Endothelial cell of umbilical vein (primary cell): ENCODE data around the gene KRT86. TPM values are rescaled to one million over a fixed set of nuclear protein-coding genes. Genes with fewer than 3 reads are reported as not detected.

Source experiments
- BruUV-seq: library from RNA; stranded (reverse); fragments of 400-500 nt; replicated peaks from 2 replicates; lab custom pipeline; 2021; lab: Mats Ljungman, UMichigan
- CTCF ChIA-PET: fragments of 300-600, 350-600 bp; sonication (Branson Sonifier 250); formaldehyde crosslinking; loops from one replicate; lab custom pipeline; 2021; ENCODE audit warnings: antibody characterized with exemption, inconsistent platforms; lab: Charles Lee
- POLR2A ChIA-PET: fragments of 300-600, 350-600 bp; sonication (Branson Sonifier 250); formaldehyde crosslinking; loops from one replicate; lab custom pipeline; 2021; ENCODE audit warnings: antibody characterized with exemption, inconsistent platforms; lab: Charles Lee
- DNase-seq: peaks from one replicate; pipeline ENCODE4 v3.0.0-alpha.2; 2011; ENCODE audit warnings: low read depth, low spot score
- FAIRE-seq: peaks from 2 replicates; lab custom pipeline; 2011; peaks lifted over from hg19 to GRCh38; lab: Jason Lieb, UNC
- H2AFZ ChIP-seq: 2 replicates; pipeline ENCODE4 v1.6.0; 2012; ENCODE audit warnings: low read depth, low read length, control low read depth, inconsistent platforms
- H3K27ac ChIP-seq: 2 replicates; pipeline ENCODE4 v1.5.1; 2011; ENCODE audit warnings: low read depth, mild to moderate bottlenecking, control low read depth, low read length, moderate library complexity; ENCODE audit not compliant: insufficient read depth
- H3K27me3 ChIP-seq, 2 experiments: 2 replicates each; pipeline versions ENCODE4 v1.6.0 to v1.6.1; 2011; ENCODE audit warnings: low read length in 2 of 2, mixed read lengths in 1 of 2; ENCODE audit not compliant: control insufficient read depth in 2 of 2, insufficient read depth in 2 of 2
- H3K36me3 ChIP-seq, 2 experiments: 2 replicates in 1 of 2; 3 replicates in 1 of 2; pipeline ENCODE4 v1.5.1; 2011; ENCODE audit warnings: low read length in 2 of 2, mild to moderate bottlenecking in 1 of 2, moderate library complexity in 1 of 2; ENCODE audit not compliant: control insufficient read depth in 2 of 2, insufficient read depth in 2 of 2; ENCODE audit errors: extremely low read depth in 1 of 2
- H3K4me1 ChIP-seq: 3 replicates; pipeline ENCODE4 v1.5.1; 2011; ENCODE audit warnings: mild to moderate bottlenecking, low read length; ENCODE audit not compliant: control insufficient read depth, insufficient read depth; ENCODE audit errors: extremely low read depth
- H3K4me2 ChIP-seq: 2 replicates; pipeline ENCODE4 v1.6.1; 2011; ENCODE audit warnings: low read length, control low read depth, mixed read lengths; ENCODE audit not compliant: insufficient read depth
- H3K4me3 ChIP-seq, 3 experiments: fragments of 200-600 bp in 1 of 3; sonication (generic), shearing (Covaris generic) in 1 of 3; replicated peaks in 1 of 3; 2 replicates each; pipeline ENCODE4 v1.5.1; 2011 to 2016; ENCODE audit warnings: control low read depth in 3 of 3, low read length in 3 of 3, mild to moderate bottlenecking in 2 of 3, inconsistent platforms in 1 of 3, low read depth in 1 of 3, moderate library complexity in 1 of 3; ENCODE audit not compliant: insufficient read depth in 1 of 3
- H3K79me2 ChIP-seq: 2 replicates; pipeline ENCODE4 v1.6.0; 2012; ENCODE audit warnings: low read length, inconsistent platforms; ENCODE audit not compliant: control insufficient read depth, insufficient read depth
- H3K9ac ChIP-seq: replicated peaks from 2 replicates; pipeline ENCODE3; 2011; ENCODE audit warnings: low read length, control low read depth; ENCODE audit not compliant: insufficient read depth; ENCODE audit errors: extremely low read depth
- H3K9me1 ChIP-seq: replicated peaks from 3 replicates; pipeline ENCODE4 v1.6.0; 2011; ENCODE audit warnings: mild to moderate bottlenecking, low read length; ENCODE audit not compliant: control insufficient read depth, insufficient read depth; ENCODE audit errors: extremely low read depth
- H3K9me3 ChIP-seq: replicated peaks from 2 replicates; pipeline ENCODE4 v1.5.1; 2012; ENCODE audit warnings: low read length, inconsistent platforms; ENCODE audit not compliant: control insufficient read depth, insufficient read depth
- H4K20me1 ChIP-seq: replicated peaks from 2 replicates; pipeline ENCODE3; 2011; ENCODE audit warnings: mild to moderate bottlenecking, low read length; ENCODE audit not compliant: control insufficient read depth, insufficient read depth; ENCODE audit errors: extremely low read depth
- EZH2 ChIP-seq: IDR thresholded peaks from 2 replicates; pipeline ENCODE4 v1.6.1; 2012; ENCODE audit warnings: borderline replicate concordance, low read depth, mild to moderate bottlenecking, moderate library complexity, low read length, inconsistent platforms; ENCODE audit not compliant: severe bottlenecking
- FOS ChIP-seq: IDR thresholded peaks from 2 replicates; pipeline ENCODE4 v1.6.1; 2011; ENCODE audit warnings: mild to moderate bottlenecking, low read length, moderate library complexity, borderline replicate concordance; ENCODE audit not compliant: insufficient read depth
- GATA2 ChIP-seq: IDR thresholded peaks from 2 replicates; pipeline ENCODE4 v1.7.0; 2011; ENCODE audit warnings: low read depth, mild to moderate bottlenecking, moderate library complexity, mixed read lengths, low read length; ENCODE audit not compliant: insufficient read length, insufficient read depth
- JUN ChIP-seq: IDR thresholded peaks from 2 replicates; pipeline ENCODE4 v1.6.1; 2011; ENCODE audit warnings: borderline replicate concordance, low read depth; ENCODE audit not compliant: insufficient read length, insufficient read depth
- MYC ChIP-seq: IDR thresholded peaks from one replicate; pipeline ENCODE4 v1.6.1; 2011; ENCODE audit warnings: mild to moderate bottlenecking, low read depth, low read length
- POLR2A ChIP-seq: IDR thresholded peaks from 2 replicates; pipeline ENCODE4 v1.6.1; 2012; ENCODE audit warnings: low read depth, mild to moderate bottlenecking, control low read depth, low read length
- POLR2AphosphoS5 ChIP-seq: IDR thresholded peaks from 2 replicates; pipeline ENCODE4 v1.6.1; 2012; ENCODE audit warnings: low read depth, mild to moderate bottlenecking, control low read depth, low read length, moderate library complexity; ENCODE audit not compliant: insufficient read depth
- dilution Hi-C: fragments of 300-500 bp; cut with MboI; formaldehyde crosslinking; loops from one replicate; pipeline ENCODE4 v1.15.0; 2019; ENCODE audit warnings: low sequenced_read_pairs; ENCODE audit not compliant: extremely low pct_ligation_motif_present
- intact Hi-C: fragments of 100-400 bp; cut with micrococcal nuclease; formaldehyde crosslinking; loops from one replicate; pipeline ENCODE4 v1.10.0; 2022
- polyA plus RNA-seq, 4 experiments: library from polyadenylated mRNA; depleted of rRNA in 3 of 4; stranded (reverse) in 3 of 4; unstranded in 1 of 4; fragments of >200 nt; gene quantifications; 2 replicates each; pipeline versions ENCODE4 v1.2.1 to v1.2.3, GENCODE V29; 2011 to 2012; ENCODE audit warnings: missing spikeins in 1 of 4
- total RNA-seq: library from RNA; stranded (reverse); gene quantifications from 2 replicates; pipeline ENCODE4 v1.2.3, GENCODE V29; 2021
- TF ChIP-seq, protein P1 (sequence below): IDR thresholded peaks from 2 replicates; pipeline ENCODE4 v1.6.1; 2011; ENCODE audit not compliant: insufficient read depth, insufficient read length
- TF ChIP-seq, protein P2 (sequence below), 2 donors: IDR thresholded peaks; 1 replicate in 1 of 2; 2 replicates in 1 of 2; pipeline ENCODE4 v1.5.1; 2011; ENCODE audit warnings: low read length in 2 of 2, mild to moderate bottlenecking in 2 of 2, moderate library complexity in 2 of 2, control low read depth in 1 of 2, inconsistent platforms in 1 of 2, low read depth in 1 of 2; ENCODE audit not compliant: insufficient read depth in 1 of 2; ENCODE audit errors: extremely low read depth in 1 of 2

The KRT86 gene
- total and polyA plus RNA-seq, 2 donors (not counting 3 experiments of a cell fraction or from before 2014, with no cell fraction given), result not detected

DNA sequence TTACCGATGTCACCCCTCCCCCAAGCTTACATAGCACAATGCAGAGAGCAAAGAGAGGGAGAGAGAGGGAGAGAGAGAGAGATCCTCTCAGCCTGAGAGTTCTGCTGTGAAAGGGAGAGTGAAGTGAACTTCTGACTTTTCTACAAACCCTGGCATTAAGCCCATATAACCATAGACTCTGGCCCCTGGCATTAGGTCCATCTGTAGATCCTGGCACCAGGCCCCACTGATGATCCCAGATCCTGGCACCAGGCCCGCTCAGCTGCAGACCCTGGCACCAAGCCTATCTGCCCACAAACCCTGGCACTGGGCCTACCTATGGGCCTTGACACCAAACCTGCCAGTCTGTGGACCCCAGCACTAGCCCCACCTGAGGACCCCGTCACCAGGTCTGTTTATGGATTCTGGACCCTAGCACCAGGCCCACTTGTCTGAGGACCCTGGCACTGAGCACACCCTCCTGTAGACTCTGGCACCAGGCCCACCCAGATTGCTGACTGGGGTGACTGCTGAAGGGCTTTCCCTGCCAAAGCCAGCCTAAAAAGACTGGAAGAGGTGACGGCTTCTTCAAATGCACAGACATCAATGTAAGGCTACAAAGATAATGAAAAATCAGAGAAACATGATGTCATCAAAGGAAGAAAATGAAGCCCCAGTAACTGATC is 61.3 kb downstream of the KRT86 start:
- POLR2A ChIA-PET, result no interaction called here
- BruUV-seq, result no TSS peak
- CTCF ChIA-PET, result interaction anchor here (0.5 to 2.6 kb wide), 3 partner anchors 8 to 532 kb away, joined by 3 to 24 read pairs (median 3); no protein-coding TSS in a partner anchor
- H3K4me3 ChIP-seq, result no peak overlapping the region
- no peak overlapping the region for H3K27ac ChIP-seq
- no peak overlapping the region for H3K9ac ChIP-seq
- no peak for TF ChIP-seq MYC
- TF ChIP-seq POLR2A, result no peak
- TF ChIP-seq POLR2AphosphoS5, result no peak
- no peak for TF ChIP-seq FOS
- TF ChIP-seq, protein P1, sequence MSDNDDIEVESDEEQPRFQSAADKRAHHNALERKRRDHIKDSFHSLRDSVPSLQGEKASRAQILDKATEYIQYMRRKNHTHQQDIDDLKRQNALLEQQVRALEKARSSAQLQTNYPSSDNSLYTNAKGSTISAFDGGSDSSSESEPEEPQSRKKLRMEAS, result no peak
- TF ChIP-seq EZH2, result no peak
- no peak for TF ChIP-seq JUN
- TF ChIP-seq, protein P2, sequence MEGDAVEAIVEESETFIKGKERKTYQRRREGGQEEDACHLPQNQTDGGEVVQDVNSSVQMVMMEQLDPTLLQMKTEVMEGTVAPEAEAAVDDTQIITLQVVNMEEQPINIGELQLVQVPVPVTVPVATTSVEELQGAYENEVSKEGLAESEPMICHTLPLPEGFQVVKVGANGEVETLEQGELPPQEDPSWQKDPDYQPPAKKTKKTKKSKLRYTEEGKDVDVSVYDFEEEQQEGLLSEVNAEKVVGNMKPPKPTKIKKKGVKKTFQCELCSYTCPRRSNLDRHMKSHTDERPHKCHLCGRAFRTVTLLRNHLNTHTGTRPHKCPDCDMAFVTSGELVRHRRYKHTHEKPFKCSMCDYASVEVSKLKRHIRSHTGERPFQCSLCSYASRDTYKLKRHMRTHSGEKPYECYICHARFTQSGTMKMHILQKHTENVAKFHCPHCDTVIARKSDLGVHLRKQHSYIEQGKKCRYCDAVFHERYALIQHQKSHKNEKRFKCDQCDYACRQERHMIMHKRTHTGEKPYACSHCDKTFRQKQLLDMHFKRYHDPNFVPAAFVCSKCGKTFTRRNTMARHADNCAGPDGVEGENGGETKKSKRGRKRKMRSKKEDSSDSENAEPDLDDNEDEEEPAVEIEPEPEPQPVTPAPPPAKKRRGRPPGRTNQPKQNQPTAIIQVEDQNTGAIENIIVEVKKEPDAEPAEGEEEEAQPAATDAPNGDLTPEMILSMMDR (IDR thresholded peaks at IDR 0.05; ENCODE audit: extremely low read depth in 1 of 2, insufficient read depth in 1 of 2, low read depth in 1 of 2, low read length in 2 of 2), result no peak
- no peak for TF ChIP-seq GATA2
- no peak overlapping the region for H3K4me2 ChIP-seq
- no peaks in the 10 kb centered on the region for H3K36me3 ChIP-seq
- no peaks in the 10 kb centered on the region for H3K9me1 ChIP-seq
- H3K9me3 ChIP-seq, result no peaks in the 10 kb centered on the region
- dilution Hi-C loops (no loop called here), intact Hi-C loops (no loop called here)
- FAIRE-seq, result no peak
- no peaks in the 10 kb centered on the region for H3K4me1 ChIP-seq
- H2AFZ ChIP-seq, result no peak overlapping the region
- H4K20me1 ChIP-seq, result no peaks in the 10 kb centered on the region
- no peaks in the 10 kb centered on the region for H3K79me2 ChIP-seq
- no peak for DNase-seq
- peaks cover 20% of the 10 kb centered on the region in 2 experiments for H3K27me3 ChIP-seq
